ENCODE measurements around the gene FNIP2.
"Not testable (repeated sequence)": the region's sequence is repeated elsewhere in the genome, so short reads cannot be mapped to it uniquely, and the experiment has no call there.

FNIP2 gene

DNA sequence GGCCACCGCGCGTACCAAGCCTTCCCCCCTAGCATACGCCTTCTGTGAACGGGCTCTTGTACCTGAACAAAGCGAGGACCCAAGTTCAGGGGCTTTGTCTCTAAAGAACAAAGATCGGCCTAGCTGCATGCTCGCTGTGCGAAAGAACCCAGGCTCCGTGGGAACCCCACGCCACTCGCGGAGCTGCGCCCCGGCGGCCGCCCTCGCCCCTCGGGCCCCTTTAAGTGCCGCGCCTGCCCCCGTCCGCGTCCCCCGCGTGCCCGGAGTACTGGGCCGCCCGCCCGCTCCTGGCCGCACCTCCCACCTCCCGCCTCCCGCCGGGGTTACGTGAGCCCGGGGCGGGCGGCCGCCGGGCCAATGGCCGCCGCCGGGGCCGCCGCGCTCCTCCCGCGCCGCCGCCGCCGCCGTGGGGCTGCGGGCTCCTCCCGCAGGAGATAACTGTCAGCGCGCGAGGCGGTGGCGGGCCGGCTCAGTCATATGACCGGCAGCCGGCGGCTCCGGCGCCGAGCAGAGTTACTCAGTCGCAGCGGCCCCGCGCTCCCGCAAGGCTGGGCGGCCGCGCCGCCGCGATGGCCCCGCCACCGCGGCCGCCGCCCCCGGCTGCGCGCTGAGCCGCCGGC, at the start of gene FNIP2:
Gene FNIP2 (plus strand): TSS at position 472 of the 620 bp plus-strand sequence. CDS start 187 bp downstream, outside the sequence.
- DNase-seq (ENCODE audit: low spot score) = peak; percentile 69

DNA sequence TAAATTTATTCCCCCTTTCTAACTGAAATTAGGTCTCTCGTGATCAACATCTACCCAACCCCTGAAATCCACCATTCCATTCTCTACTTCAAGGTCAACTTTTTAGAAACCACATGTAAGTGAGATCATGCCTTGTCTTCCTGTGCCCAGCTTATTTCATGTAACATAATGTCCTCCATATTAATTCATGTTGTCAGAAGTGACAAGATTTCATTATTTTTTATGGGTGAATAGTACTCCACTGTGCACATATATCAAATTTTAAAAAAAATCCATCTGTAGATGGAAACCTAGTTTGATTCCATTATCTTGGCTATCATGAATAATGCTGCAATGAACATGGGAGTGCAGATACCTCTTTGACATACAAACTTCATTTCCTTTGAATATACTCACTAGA, 47.1 kb upstream of the FNIP2 start:
- DNase-seq (ENCODE audit: low spot score) = no peak

DNA sequence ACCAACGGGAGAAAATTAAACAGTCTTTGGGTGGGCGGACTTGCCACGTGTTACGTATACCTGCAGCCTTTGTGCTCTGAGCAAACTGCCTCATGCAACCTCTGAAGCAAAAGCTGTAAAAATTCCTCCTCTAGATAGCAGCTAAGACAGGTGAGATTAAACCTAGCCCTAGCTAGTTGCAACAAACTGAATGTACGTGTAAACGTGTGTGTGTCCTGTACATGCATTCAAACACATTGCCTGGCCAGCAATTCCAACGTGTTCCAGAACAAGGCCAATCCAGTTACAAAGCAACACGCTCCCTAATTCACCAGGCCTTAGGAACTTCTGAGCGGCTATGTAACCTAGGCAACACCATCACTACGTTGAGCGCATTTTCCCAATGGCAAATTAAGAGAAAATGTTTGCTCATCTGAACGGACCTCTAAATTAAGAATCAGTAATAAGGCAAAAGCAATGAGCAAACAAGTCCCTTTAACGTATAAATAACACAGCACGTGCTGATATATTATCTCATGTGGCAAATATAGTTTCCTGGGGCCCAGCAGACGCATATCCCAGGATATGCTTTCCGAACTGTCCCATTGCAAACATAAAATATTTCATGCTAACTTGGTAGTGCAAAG, 46.4 kb upstream of the FNIP2 start:
- peak; percentile 14 for DNase-seq (ENCODE audit: low spot score)

DNA sequence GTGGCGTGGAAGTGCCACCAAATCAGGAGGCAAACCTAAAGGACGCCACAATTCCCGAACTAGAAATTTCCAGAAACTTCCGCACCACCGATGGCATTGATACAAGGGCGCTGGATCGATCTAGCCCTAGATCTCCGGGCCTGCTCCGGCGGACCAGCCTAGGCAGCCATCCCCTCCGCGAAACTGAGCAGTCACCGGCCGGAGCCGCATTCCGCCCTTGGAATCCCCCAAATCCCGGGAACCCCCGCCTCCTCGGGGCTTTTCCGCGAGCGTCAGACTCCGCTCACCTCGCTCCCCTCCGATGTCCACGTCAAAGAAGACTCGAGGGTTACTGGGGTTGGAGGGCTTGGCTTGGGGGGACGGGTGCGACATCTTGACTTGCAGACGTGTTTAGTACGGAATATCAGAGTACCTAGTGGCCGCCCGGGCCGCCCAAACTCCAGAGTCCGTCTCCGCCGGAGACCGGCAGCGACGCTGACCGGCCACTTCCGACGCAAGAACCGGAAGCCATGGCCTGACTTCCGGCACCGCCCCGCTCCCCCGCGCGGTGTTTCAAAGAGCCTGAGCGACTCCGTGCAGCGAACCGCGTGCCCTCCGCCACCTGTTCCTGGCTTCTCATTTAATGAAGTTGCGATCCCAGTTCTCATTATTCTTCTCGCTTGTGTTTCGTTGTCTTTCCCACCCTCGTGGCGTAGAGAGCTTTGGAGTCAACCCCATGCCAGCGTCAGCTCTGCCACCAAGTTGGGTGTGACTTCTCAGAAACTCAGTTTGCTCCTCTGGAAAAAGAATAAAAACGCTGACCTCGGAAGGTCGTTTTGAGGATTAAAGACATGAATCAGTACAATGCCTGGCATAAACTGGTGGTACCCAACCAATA, 45.7 kb upstream of the FNIP2 start, which contains the start of gene PPID:
Gene PPID (minus strand): TSS at position 480 of the 877 bp plus-strand sequence. CDS start 108 bp downstream, at position 372.
- peak; percentile 77 for DNase-seq (ENCODE audit: low spot score)

DNA sequence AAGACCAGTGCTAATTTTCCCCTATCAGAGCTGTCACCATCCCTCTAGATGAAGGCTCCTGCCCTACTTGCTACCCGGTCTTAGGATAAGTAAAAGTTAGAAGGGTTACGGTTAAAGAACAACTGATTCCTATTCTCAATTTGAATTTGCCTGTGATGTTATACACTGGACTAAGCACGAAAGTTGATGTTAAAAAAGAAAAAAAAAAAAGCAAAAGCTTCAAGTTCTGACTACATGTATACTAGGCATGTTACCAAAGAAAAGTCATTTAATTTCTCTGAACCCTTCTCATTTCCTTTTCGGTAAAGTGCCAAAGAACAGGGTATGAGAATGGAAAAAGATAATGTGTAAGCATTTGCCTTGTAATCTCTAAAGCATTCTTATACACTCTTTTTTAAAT, 44.2 kb upstream of the FNIP2 start:
- no peak for DNase-seq (ENCODE audit: low spot score)

DNA sequence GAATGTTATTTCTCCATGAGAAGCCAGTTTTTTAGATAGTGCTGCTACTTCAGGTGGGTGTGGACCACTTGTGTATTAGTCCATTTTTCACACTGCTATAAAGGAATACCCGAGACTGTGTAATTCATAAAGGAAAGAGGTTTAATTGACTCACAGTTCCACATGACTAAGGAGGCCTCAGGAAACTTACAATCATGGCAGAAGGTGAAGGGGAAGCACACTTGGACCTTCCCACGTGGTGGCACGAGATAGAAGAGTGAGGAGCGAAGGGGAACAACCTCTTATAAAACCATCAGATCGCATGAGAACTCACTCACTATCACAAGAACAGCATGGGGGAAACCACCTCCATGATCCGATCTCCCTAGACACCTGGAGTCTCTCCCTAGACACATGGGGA, 42.2 kb upstream of the FNIP2 start:
- DNase-seq (ENCODE audit: low spot score) = no peak

DNA sequence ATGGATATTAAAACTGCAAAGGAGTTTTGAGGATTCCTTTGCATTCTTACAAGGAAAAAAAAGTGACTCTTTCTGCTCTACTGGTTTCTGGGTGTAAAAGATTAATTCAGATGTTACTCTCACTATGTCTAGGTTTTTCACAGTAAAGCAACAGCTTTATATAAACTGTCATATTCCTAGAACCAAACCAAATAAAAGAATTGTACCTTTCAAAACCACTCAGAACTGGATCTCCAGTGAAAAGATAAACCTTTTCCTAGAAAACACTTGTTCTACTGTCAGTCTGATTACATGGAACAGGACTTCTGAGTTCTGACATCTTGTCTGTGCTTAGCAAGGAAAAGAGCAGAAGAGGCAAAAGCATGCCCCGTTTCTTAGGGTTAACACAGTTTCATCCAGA, 40.6 kb upstream of the FNIP2 start:
- DNase-seq (ENCODE audit: low spot score) = no peak

DNA sequence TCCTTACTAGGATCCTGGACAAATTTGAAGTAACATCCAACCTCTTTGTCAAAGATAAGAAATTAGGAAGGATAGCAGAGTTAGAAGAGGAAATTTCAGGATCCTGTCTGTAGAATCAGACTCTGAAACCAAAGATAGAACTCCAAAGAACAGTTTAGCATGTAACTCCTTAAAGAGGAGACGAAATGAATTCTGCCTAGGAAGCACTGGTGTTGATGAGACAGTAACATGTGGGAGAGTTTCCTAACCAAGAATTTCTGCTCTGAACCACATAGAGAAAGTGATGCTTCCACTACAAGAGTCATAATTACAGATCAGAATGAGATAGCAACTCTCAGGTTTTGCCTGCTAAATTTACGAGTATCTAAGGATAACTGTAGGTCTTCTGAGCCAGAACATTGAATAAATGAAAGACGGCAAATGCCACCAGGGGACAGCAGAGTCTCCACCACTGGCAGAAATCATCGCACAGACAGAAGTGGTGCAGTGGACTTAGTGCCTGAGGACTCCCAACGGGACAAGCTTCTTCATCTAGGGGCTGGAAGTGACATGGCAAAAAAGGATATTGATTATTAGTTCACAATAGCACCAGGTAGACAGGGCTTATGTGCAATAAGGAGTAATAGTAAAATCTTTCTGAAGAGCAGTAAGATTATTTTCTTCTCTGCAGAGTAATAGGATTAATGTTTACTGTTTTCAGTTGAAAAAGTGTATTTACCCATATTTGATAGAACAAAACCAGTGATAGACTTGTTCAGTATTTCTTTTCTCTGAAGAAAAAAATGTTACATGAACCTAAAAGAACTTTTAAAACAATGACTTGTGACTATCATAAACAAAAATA, 38.9 kb upstream of the FNIP2 start:
- DNase-seq (ENCODE audit: low spot score) = peak; percentile 60

DNA sequence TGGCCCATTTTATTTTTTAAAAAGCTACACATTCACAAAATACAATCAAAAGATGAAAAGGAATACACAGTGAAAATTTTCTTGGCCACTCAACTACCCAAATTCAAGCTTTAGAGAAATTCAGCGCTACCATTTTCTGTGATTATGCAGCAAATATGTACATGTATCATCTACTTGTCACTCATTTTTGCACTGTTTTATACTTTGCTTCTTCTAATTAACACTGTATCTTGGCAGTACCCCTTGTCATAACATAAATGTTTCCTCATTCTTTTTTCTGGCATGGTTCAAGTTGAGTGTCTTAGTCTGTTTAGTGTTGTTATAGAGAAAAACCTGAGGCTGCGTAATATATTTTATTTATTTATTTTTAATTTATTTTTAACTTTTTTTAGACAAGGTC, 30.0 kb upstream of the FNIP2 start:
- no peak for DNase-seq (ENCODE audit: low spot score)

DNA sequence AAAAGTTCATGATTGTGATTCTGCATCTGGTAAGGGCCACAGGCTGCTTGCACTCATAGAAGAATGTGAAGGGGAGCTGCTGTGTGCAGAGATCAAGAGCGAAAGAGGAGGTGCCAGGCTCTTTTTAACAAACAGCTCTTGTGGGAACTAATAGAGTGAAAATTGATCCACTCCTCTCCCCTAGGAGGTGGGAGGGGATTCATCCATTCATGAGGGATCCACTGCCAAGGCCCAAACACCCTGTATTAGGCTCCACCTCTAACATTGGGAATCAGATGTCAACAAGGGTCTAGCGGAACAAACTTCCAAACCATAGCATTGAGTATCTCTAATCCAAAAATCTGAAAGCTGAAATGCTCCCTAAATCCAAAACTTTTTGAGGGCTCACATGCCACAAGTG, 29.2 kb upstream of the FNIP2 start:
- no peak for DNase-seq (ENCODE audit: low spot score)

DNA sequence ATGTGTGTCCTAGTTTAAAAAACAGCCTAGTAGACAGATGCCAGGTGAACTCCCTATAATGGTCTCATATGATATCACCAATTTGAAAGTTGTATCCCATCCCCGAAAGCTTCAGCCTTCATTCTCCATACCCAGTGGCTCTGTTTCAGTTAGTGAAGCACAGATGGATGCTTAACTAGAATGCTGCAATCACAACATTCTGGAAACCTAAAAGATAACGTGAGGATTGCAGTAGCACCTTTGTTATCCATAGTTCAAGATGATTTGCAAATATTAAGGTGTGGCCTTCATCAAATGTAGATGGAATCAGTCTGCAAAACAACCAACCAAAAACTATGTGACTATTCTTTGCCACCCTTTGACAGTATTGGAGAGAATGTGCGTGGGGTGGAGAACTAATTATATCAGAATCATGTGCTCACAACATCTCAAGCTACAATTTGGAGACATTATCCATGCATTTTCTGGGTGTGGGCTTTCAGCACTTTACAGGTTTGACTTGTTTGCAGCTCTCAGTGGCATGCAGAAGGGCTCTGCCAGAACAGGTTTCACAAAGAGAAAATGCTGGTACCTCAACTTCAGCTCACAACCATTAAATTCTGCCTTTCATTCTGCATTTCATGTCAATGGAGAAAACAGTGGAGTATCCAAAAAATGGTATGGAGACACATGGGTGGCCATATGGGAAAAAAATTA, 27.4 kb upstream of the FNIP2 start:
- DNase-seq (ENCODE audit: low spot score) = no peak

DNA sequence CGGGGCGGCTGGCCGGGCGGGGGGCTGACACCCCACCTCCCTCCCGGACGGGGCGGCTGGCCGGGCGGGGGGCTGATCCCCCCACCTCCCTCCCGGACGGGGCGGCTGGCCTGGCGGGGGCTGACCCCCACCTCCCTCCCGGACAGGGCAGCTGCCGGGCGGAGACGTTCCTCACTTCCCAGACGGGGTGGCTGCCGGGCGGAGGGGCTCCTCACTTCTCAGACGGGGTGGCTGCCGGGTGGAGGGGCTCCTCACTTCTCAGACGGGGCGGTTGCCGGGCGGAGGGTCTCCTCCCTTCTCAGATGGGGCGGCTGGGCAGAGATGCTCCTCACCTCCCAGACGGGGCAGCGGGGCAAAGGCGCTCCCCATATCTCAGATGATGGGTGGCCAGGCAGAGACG, 22.3 kb upstream of the FNIP2 start:
- not testable (repeated sequence) for DNase-seq (ENCODE audit: low spot score)

DNA sequence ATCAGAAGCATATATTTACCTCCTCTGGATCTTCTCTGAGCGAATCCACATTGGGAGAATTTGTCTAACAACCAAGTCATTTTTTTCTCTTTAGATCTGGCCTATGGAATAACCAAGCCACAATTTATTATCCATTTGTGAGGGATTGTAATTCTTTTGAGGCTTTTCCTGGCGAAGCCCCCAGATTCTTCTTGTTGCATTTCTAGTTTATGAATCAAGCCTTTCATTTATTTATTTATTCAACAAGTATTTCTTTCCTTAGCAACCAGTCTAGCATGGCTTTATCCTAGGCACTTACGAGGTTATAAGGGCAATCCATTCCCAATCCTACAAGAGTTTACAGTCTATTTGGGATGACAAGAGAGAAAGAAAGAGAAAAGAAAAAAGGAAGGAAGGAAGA, 18.4 kb upstream of the FNIP2 start:
- DNase-seq (ENCODE audit: low spot score) = no peak

DNA sequence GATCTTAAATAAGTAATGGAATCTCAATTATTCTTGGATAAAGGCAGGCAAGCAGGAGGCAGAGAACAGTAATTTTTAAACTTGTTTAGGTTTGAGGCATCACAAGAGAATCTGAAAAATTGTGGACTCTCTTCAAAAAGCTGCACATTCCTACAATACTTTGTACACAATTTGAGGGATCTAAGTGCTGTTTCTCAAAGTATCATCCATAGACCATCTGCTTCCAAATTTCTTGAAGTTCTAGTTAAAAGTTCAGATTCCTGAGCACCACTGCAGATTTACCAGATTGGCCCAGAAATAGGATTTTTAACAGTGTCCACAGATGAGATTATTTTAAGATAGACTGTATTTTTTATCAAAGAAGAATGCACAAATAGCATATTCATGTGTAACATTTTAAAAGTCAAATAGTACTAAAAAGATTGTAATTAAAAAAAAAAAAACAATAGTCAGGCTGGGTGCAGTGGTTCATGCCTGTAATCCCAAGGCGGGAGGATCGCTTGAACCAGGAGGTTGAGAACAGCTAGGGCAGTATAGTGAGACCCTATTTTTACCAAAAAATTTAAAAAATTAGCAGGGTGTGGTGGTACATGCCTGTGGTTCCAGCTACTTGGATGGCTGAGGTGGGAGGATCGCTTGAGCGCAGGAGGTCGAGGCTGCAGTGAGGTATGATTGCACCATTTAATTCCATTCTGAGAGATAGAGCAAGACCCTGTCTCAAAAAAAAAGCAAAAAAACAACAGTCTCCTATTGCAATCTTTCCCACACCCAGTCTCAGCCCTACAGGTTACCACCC, 14.2 kb upstream of the FNIP2 start:
- no peak for DNase-seq (ENCODE audit: low spot score)

DNA sequence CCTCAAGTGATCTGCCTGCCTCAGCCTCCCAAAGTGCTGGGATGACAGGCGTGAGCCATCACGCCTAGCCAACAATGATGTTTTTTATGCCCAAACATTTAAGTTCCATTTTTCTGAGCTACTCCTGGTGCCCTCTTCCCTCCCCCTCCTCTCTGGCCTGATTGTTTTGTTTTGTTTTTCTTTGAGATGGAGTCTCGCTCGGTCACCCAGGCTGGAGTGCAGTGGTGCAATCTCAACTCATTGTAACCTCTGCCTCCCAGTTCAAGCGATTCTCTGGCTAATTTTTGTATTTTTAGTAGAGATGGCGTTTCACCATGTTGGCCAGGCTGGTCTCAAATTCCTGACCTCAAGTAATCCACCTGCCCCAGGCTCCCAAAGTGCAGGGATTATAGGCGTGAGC, 13.0 kb upstream of the FNIP2 start:
- not testable (repeated sequence) for DNase-seq (ENCODE audit: low spot score)

DNA sequence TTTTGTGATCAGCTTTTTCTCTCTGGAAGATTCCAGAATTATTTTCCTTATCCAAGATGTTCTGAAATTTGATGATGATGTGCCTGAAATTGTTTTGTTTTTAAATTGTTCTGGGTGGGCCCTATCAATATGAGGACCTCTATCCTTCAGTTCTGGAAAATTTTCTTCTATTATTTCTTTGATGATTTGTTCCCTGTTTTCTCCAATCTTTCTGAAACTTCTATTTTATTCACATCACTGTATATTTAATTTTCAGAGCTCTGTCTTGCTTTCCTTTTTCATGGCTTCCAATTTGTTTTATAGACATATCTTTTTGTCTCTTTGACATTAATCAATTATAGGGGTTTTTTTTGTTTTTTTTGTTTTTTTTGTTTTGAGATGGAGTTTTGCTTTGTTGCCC, 12.2 kb upstream of the FNIP2 start:
- no peak for DNase-seq (ENCODE audit: low spot score)

DNA sequence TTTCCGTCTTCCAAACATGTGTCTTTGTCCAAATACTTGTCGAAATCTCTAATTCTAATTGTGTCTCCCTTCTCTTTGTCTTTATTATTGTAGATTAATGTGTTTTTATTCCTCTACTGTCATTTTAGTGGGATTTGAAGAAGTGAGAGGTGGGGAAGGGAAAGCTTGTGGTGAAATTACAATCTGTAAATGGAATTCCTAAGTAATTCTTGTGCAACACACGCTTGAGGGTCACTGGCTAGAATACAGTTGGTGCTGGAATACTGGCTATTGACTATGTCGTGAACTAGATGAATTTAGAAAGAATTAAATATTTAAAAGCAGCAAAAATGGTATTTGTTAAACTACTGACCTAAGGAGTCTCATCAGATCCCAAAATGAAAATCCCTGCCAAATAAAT, 10.7 kb upstream of the FNIP2 start:
- no peak for DNase-seq (ENCODE audit: low spot score)

DNA sequence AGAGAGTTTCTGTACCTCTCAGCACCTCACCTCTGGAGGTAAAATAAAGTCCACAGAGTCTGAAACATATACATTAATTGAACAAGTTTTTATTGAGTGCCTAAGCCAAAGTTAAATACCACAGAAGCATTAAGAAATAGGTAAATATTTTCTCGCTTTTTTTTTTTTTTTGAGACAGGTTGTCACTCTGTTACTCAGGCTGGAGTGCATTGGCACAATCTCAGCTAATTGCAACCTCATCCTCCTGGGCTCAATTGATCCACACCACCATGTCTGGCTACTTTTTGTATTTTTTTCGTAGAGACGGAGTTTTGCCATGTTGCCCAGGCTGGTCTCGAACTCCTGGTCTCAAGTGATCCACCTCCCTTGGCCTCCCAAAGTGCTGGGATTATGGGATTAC, 10.1 kb upstream of the FNIP2 start:
- no peak for DNase-seq (ENCODE audit: low spot score)

DNA sequence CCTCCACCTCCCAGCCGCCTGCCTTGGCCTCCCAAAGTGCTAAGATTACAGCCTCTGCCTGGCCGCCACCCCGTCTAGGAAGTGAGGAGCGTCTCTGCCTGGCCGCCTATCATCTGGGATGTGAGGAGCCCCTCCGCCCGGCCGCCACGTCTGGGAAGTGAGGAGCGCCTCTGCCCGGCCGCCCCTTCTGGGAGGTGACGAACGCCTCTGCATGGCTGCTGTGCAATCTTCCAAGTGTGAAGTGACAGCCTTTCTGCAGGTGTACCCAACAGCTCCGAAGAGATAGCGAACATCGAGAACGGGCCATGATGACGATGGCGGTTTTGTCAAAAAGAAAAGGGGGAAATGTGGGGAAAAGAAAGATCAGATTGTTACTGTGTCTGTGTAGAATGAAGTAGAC, 9.3 kb upstream of the FNIP2 start:
- not testable (repeated sequence) for DNase-seq (ENCODE audit: low spot score)

DNA sequence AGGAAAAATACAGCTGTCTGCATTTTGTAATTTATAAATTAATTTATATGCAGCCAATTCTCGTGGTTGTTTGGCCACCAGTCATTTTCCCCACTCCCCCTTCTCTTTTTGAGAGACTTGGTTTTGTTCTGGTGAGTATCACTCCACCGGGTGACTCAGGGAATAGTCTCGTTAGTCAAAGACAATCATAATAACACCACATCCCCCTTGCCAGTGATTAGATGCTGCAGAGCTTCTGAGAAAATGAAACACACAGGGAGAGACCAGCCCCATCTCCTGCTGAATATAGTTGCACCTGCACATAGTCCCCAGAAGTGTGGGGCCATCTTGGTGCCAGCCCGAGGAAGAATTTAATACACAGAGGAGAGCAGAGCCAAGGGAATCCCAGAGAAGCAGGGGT, 8.0 kb upstream of the FNIP2 start:
- no peak for DNase-seq (ENCODE audit: low spot score)

DNA sequence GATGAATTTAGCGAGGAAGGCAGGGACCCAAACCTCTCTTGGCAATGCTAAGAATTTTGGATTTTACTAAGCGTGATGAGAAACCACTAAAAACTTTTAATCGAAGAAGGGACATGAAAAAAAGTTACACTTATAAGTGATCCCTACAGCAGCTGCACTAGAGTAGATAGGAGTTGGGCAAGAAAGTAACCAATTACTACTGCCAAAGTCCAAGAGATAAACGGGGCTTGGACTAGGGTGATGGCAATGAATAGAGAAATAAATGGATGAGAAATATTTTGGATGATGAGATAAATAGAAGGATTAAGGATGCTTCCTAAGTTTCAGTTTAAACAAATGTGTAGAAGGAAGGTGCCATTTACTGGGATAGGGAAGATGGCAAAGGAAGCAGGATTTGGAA, 6.3 kb upstream of the FNIP2 start:
- no peak for DNase-seq (ENCODE audit: low spot score)
